Astrocyte of the spinal cord (primary cell): ENCODE data around the gene FBH1.
"Not testable (repeated sequence)": the region's sequence is repeated elsewhere in the genome, so short reads cannot be mapped to it uniquely, and the experiment has no call there.

Source experiments
- DNase-seq: peaks from one replicate; pipeline ENCODE4 v3.0.0; 2011; ENCODE audit warnings: low read depth, low spot score
- H3K4me3 ChIP-seq: 2 replicates; pipeline ENCODE4 v1.5.1; 2011; ENCODE audit warnings: low read depth, mild to moderate bottlenecking, low read length, moderate library complexity
- CTCF ChIP-seq: IDR thresholded peaks from 2 replicates; pipeline ENCODE4 v1.5.1; 2012; ENCODE audit warnings: low read depth, mild to moderate bottlenecking, low read length, inconsistent platforms
- in situ Hi-C: cut with HindIII; loops from 2 replicates; pipeline ENCODE4 v1.10.0; 2017; ENCODE audit warnings: low sequenced_read_pairs

FBH1 gene

GRCh38 chr10:5889624-5890451 lies at the start of gene FBH1, which contains the start of gene ANKRD16:
TSS of gene FBH1 (plus strand) at chr10:5890243. CDS start at chr10:5890346, 103 bp downstream.
TSS of gene ANKRD16 (minus strand) at chr10:5889893. CDS start at chr10:5889354, 539 bp downstream.
- in situ Hi-C loops, result no loop called here
- peak within 1 kb of the TSS; percentile 87 for H3K4me3 ChIP-seq
- TF ChIP-seq CTCF, result no peak
- peak; percentile 100 for DNase-seq

GRCh38 chr10:5840314-5841307 lies 49.4 kb upstream of the FBH1 start:
- no peak overlapping the region for H3K4me3 ChIP-seq
- no peak for TF ChIP-seq CTCF
- in situ Hi-C loops, result no loop called here
- peak; percentile 43 for DNase-seq

GRCh38 chr10:5841965-5842364 lies 48.1 kb upstream of the FBH1 start:
- no peak overlapping the region for H3K4me3 ChIP-seq
- in situ Hi-C loops, result no loop called here
- no peak for DNase-seq
- no peak for TF ChIP-seq CTCF

- in situ Hi-C loops, result no loop called here
- TF ChIP-seq CTCF, result no peak
- no peak for DNase-seq
- no peak overlapping the region for H3K4me3 ChIP-seq
Observed at GRCh38 chr10:5843686-5844344, 46.2 kb upstream of the FBH1 start.

GRCh38 chr10:5844345-5845055 lies 45.5 kb upstream of the FBH1 start:
- no peak for DNase-seq
- no peak overlapping the region for H3K4me3 ChIP-seq
- no peak for TF ChIP-seq CTCF
- in situ Hi-C loops, result no loop called here

- in situ Hi-C loops, DNase-seq: not testable (repeated sequence)
Observed at GRCh38 chr10:5846667-5847066, 43.4 kb upstream of the FBH1 start.

More at GRCh38 chr10:5846667-5847066, 43.4 kb upstream of the FBH1 start:
- not testable (repeated sequence) for H3K4me3 ChIP-seq
